NCI-H1694 (cell line): Measurements from ENCODE around the gene RWDD1.
A peak's percentile ranks its signal among the peaks of the same experiment; 100 is the strongest.

Experiments
- DNase-seq: peaks from one replicate; lab custom pipeline; 2025; lab: John Stamatoyannopoulos, UW

Gene RWDD1, protein sequence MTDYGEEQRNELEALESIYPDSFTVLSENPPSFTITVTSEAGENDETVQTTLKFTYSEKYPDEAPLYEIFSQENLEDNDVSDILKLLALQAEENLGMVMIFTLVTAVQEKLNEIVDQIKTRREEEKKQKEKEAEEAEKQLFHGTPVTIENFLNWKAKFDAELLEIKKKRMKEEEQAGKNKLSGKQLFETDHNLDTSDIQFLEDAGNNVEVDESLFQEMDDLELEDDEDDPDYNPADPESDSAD

DNA sequence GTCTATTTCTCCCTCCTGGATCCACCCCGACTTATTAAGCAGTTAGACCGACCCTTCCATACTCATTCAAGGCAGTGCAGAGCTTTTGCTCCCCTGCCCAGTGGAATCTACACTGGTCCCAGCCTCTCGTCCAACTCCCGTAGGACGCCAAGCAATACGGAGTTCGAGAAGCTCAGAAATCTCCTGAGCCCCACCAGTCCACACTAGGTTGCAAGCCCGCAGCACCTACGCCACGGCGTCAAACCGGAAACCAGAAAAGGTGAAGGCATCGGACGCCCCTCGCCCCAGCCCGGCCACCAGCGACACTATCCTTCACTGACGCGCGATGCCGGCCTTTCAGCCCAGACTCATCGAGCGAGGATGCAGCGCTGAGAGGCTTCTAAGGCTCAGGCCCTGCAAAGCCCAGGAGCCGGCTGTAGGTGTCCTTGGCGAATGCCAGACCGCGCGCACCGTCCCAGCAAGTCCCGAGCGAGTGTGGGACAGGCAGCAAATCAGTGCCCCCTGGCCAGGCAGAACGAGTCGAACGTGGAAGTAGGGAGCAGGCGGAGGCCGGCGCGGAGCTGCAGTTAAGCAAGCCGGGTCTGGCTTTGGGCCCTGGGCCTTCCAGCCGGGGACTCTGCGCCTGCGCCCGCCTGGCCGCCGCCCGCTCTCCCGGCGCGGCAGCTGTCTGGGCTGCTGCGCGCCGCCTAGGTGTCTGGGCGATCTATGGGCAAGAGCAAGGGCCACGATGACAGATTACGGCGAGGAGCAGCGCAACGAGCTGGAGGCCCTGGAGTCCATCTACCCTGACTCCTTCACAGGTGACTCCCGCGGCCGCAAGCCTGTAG is at the start of gene RWDD1:
RWDD1 (plus strand) TSS at position 649 of the 827 bp plus-strand sequence; CDS start at position 728, 79 bp downstream.
- DNase-seq: peak; percentile 89

DNA sequence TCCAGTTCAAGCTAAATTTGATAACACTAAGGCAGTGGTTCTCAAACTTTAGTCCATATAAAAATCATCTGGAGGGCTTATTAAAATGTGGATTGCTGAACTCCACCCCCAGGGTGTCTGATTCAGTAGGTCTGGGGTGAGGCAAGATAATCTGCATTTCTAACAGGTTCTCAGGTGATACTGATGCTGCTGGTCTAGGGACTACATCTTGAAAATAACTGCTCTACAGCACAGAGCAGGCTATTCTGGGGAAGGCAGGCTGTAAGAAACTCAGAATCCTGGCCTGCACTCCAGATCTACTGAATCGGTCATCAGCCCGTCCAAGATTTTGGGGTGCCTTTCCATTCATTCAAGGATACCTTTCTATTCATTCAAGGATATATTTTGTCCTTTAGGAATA is 48.4 kb upstream of the RWDD1 start:
- DNase-seq: no peak

DNA sequence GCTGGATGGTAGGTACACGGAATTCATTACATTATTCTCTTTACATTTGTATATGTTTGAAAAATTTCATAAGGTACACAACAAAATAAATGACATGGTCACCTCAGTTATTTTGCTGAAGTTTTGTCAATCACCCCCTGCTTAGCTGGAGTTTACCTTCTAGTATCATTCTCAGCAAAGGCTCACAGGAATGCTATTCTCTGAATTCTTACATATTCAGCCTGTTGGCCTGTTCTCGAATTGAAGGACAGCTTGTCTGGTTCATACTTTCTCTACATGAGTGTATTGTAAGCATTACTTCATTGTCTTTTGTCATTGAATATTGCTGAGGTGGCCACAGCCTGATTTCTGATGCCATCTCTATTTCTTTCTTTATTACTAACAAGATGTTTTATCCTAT is 47.1 kb upstream of the RWDD1 start:
- DNase-seq: no peak

DNA sequence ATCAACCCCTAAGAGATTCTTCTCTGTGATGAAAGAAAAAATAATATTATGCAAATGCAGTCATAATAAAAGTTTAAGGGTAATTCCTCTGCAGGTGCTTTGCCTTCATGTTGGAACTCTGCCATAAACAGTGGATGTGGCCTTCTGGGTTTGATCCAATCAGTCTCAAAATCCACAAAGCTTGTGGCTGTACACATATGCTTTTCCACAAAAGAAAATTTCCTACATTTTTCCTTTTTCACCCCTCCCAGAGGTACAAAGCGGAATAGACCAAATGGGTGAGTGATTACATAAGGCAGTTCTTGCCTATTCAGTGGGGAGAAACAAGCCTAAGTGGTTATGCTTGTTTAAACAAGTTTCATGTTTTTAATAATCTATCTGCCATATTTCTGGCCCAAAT is 43.2 kb upstream of the RWDD1 start:
- no peak for DNase-seq

DNA sequence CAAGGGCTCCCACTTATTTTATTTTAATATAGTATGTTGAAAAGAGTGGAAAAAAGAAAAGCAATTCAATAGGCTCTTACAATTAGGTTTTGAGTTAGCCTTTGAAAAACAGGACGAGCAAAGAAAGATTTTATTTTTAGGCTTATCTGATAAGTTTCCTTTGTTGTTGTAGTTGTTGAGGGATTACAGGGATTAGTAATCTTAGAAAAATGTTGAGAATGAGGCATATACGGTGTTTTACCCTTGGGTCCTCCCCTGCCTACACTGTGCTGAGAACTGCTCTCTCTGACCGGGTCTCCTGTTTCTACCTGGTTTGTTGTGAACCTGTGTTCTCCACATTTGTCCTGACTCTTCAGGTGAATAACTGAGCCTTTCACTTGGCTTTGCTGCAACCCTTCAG is 42.5 kb upstream of the RWDD1 start:
- no peak for DNase-seq

GRCh38 chr6:116529466-116530290 is 41.6 kb upstream of the RWDD1 start:
- DNase-seq: no peak

GRCh38 chr6:116530436-116530835 is 40.9 kb upstream of the RWDD1 start:
- no peak for DNase-seq

DNA sequence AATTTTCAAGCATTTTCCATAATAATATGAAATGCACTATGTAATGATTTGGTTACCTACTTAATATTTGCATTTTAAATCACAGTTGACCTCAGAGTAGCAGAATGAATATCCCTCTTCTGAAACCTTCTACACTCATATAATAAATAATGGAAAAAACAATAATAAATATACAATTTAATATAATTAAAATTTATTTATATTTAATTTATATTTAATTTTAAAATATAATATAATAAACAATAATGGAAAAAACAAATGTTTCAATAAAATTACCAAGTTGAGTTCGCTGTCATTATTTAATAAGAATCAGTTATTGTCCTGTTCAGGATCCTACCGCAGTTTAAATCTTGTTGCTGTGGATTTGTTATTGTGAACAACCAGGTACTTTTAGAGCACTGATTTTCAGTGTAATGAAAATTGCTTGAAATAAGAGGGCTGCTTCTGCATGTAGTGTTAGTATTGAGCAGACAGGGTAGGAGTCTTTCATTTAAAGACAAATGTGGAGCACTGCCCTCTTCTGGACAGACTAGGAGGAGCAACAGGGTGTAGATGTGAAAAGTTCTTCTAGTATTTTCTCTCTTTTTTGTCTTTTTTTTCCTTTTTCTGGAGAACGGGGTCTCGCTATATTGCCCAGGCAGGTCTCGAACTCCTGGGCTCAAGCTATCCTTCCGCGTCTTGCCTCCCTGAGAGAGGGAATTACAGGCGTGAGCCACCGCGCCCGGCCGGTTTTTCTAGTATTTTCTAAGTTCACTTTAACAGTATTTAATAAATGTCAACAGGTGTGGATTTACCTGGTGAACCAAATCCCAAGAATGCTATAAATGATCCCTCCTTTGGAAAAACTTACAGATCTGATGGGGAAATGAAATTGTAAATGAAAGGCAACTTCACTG is 39.4 kb upstream of the RWDD1 start:
- peak; percentile 44 for DNase-seq

GRCh38 chr6:116533233-116533957 is 37.9 kb upstream of the RWDD1 start:
- DNase-seq: no peak

GRCh38 chr6:116535109-116535508 is 36.2 kb upstream of the RWDD1 start:
- DNase-seq: no peak

DNA sequence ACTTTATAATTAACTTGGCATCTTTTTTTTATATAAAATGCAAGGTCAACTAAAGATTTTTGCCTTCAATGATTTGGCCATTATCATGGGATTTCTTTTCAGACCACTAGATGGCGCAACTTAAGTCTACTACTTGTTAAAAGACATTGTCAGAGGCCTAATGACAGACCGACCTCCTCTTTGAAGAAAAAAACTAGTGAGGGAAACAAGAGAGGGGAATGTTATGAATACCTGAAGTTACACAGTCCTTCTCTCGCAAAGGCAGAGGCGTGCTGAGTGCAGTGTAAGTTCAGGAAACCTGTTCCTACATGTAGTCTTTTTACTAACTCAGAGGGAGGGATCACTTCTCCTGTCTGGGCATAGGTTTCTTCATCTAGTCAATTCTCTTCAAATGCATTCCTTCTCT is 35.1 kb upstream of the RWDD1 start:
- peak; percentile 38 for DNase-seq

DNA sequence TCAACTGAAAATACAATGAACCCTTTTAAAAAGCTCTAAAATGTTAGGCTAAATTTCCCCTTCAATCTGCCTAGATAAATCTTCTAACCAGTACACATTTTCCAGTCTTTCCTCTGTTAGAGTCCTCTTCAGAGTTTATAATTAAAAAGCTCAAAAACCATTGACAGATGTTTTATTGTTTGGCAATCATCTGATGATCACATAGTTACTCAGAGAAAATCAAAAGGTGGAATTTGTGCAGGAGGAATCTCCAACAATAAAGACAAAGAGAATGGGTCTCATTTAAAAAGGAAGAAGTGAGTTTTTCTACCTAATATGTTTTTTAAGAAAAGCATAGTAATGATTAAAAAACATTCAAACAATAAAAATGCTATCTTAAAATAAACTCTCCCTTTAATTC is 28.9 kb upstream of the RWDD1 start:
- DNase-seq: no peak

DNA sequence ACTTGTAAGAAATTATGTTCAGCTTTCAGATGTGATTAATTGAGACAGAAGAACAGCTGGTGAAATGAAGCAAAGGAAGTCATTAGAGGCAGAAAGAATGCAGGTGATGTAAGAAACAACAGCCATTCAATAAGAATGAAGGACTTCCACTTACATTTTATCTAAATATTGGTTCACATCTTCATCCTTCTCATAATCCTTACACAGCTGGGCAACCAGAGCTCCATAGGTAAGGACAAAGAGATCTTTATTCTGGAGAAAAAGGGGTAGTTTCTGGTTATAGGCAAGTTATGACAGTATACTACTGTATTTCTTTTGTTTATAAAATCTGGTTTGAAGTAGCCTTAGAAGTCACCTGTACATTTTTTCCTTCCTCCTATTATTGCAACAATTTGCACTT is 28.2 kb upstream of the RWDD1 start:
- no peak for DNase-seq

GRCh38 chr6:116545651-116546050 is 25.7 kb upstream of the RWDD1 start, which contains the start of gene TRAPPC3L:
TRAPPC3L (minus strand) TSS chr6:116545684; CDS start chr6:116545514, 170 bp downstream.
- no peak for DNase-seq

DNA sequence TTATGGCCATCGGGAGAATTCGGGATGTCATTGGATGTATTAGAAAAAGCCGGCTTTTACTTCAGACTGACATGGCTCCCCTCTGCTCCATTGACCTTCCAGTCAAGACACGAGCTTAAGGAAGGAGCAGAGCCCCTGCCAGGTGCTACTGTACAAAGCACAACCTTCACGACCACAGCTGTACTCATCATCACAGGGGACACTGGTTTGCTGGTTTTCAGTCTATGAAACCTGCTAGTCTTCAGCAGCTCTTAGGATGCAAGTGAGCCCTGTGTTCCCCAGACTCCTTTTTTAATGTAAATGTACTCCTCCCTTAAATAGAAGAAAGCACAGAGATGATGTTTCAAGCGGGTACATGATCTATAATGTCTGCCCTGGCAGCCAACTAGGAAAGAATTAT is 23.9 kb upstream of the RWDD1 start:
- no peak for DNase-seq

- no peak for DNase-seq
Measured at GRCh38 chr6:116550796-116551195, 20.5 kb upstream of the RWDD1 start.

DNA sequence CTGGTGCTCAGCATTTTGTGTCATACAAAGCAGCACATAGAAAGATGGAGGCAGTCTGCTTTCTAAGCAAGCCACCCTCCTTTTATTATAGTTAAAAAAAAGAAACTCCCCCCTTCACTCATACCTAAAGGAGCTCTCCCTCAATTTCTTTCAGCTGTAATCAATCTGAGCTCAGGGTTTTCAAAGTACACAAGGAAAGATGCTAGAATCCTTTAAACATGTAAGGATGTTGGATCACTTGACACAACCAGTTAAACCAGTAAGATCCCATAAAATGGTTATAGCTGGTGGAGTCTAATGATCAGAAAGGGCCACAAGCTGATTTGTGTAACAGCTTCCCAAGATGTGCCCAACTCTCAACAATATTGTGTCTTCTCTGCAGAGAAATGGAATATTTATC is 17.9 kb upstream of the RWDD1 start, which contains the start of gene CALHM4:
CALHM4 (plus strand) TSS at position 301 of the 400 bp plus-strand sequence; CDS start at position 344, 43 bp downstream.
- no peak for DNase-seq

- no peak for DNase-seq
Measured at GRCh38 chr6:116556065-116556464, 15.2 kb upstream of the RWDD1 start.

DNA sequence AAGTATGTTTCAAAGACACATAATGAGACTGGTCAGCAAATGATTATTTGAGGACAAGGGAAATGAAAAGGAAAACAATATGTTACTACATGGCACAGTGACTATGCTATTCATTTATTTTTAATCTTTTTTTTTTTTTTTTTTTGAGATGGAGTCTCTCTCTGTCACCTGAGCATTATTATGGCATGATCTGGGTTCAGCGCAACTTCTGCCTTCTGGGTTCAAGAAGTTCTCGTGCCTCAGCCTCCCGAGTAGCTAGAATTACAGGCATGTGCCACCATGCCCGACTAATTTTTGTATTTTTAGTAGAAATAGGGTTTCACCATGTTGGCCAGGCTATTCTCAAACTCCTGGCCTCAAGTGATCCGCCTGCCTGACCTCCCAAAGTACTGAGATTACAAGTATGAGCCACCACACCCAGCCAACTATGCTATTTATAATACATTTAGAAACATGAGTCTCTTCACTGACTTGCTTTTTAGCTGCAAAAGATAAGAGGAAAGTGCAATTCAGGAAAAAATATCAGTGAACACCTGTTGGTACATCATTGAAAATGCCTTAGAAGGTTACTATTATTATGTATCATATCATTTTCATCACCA is 14.4 kb upstream of the RWDD1 start:
- no peak for DNase-seq

DNA sequence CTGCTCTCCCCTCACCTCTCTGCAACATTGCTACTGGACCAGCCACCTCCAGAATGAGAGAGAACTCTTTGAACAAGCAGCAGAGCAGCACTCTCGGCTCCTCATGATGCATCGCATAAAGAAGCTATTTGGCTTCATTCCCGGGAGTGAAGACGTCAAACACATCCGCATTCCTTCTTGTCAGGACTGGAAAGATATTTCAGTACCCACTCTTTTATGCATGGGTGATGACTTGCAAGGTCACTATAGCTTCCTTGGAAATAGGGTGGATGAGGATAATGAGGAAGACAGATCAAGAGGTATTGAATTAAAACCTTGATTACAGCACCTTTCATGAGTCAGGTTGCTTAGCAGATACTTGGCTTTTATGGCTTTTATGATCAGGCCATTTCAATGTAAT is 13.4 kb upstream of the RWDD1 start:
- no peak for DNase-seq
